Jurkat, Clone E6-1 (cell line): ENCODE results near the gene ELK4.

Experiments used
- DNase-seq: peaks from one replicate; pipeline ENCODE4 v3.0.0-alpha.2; 2011; ENCODE audit warnings: low read depth, low spot score
- H3K4me3 ChIP-seq: 2 replicates; pipeline ENCODE4 v1.5.1; 2011; ENCODE audit warnings: mild to moderate bottlenecking, low read length, control low read depth, moderate library complexity

ELK4 gene

GRCh38 chr1:205601205-205601604 lies 30.6 kb downstream of the ELK4 start:
- H3K4me3 ChIP-seq = no peak overlapping the region
- no peak for DNase-seq

- no peak for DNase-seq
Observed at GRCh38 chr1:205600085-205600484, 31.7 kb downstream of the ELK4 start.

GRCh38 chr1:205599669-205600042 lies 32.2 kb downstream of the ELK4 start:
- no peak overlapping the region for H3K4me3 ChIP-seq
- no peak for DNase-seq

More at GRCh38 chr1:205600085-205600484, 31.7 kb downstream of the ELK4 start:
- H3K4me3 ChIP-seq = no peak overlapping the region

GRCh38 chr1:205598841-205599668 lies 32.8 kb downstream of the ELK4 start:
- no peak for DNase-seq
- no peak overlapping the region for H3K4me3 ChIP-seq

- H3K4me3 ChIP-seq = no peak overlapping the region
- DNase-seq = no peak
Observed at GRCh38 chr1:205597691-205598314, 34.0 kb downstream of the ELK4 start.

- no peak for DNase-seq
- no peak overlapping the region for H3K4me3 ChIP-seq
Observed at GRCh38 chr1:205596876-205597275, 34.9 kb downstream of the ELK4 start.

- no peak for DNase-seq
Observed at GRCh38 chr1:205595861-205596260, 36.0 kb downstream of the ELK4 start.

GRCh38 chr1:205595435-205595834 lies 36.4 kb downstream of the ELK4 start:
- DNase-seq = no peak
- no peak overlapping the region for H3K4me3 ChIP-seq

More at GRCh38 chr1:205595861-205596260, 36.0 kb downstream of the ELK4 start:
- H3K4me3 ChIP-seq = no peak overlapping the region

- H3K4me3 ChIP-seq = no peak overlapping the region
- no peak for DNase-seq
Observed at GRCh38 chr1:205594846-205595245, 37.0 kb downstream of the ELK4 start.

GRCh38 chr1:205593967-205594366 lies 37.8 kb downstream of the ELK4 start:
- no peak for DNase-seq

GRCh38 chr1:205593532-205593931 lies 38.3 kb downstream of the ELK4 start:
- DNase-seq = no peak
- H3K4me3 ChIP-seq = no peak overlapping the region

More at GRCh38 chr1:205593967-205594366, 37.8 kb downstream of the ELK4 start:
- no peak overlapping the region for H3K4me3 ChIP-seq

GRCh38 chr1:205592443-205593003 lies 39.3 kb downstream of the ELK4 start:
- DNase-seq = no peak
- H3K4me3 ChIP-seq = no peak overlapping the region

- H3K4me3 ChIP-seq = peak overlapping the region; percentile 43
- peak; percentile 65 for DNase-seq
Observed at GRCh38 chr1:205591522-205592351, 40.1 kb downstream of the ELK4 start.

GRCh38 chr1:205590777-205591513 lies 40.9 kb downstream of the ELK4 start:
- no peak overlapping the region for H3K4me3 ChIP-seq
- DNase-seq = peak; percentile 55

- H3K4me3 ChIP-seq = no peak overlapping the region
- DNase-seq = no peak
Observed at GRCh38 chr1:205590457-205590768, 41.4 kb downstream of the ELK4 start.

GRCh38 chr1:205589618-205590456 lies 42.0 kb downstream of the ELK4 start:
- DNase-seq = no peak
- no peak overlapping the region for H3K4me3 ChIP-seq

GRCh38 chr1:205589046-205589445 lies 42.8 kb downstream of the ELK4 start:
- no peak overlapping the region for H3K4me3 ChIP-seq
- no peak for DNase-seq

- H3K4me3 ChIP-seq = no peak overlapping the region
- no peak for DNase-seq
Observed at GRCh38 chr1:205588636-205589035, 43.2 kb downstream of the ELK4 start.
